Astrocyte of the cerebellum (primary cell): ENCODE data around the gene SANBR.

ENCODE experiments used
- DNase-seq: peaks from one replicate; pipeline ENCODE4 v3.0.0-alpha.2; 2011; ENCODE audit warnings: low read depth
- H3K4me3 ChIP-seq: 2 replicates; pipeline ENCODE4 v1.5.1; 2011; ENCODE audit warnings: mild to moderate bottlenecking, low read depth, low read length, moderate library complexity
- CTCF ChIP-seq: IDR thresholded peaks from 2 replicates; pipeline ENCODE4 v1.5.1; 2012; ENCODE audit warnings: low read length, low read depth, moderate library complexity, mild to moderate bottlenecking; ENCODE audit errors: missing control alignments
- in situ Hi-C: cut with HindIII; loops from 2 replicates; pipeline ENCODE4 v1.10.0; 2017; ENCODE audit warnings: low sequenced_read_pairs

Gene SANBR

GRCh38 chr2:61044636-61045035 is 21.0 kb upstream of the SANBR start:
- no peak for DNase-seq
- in situ Hi-C loops = no loop called here
- no peak for TF ChIP-seq CTCF
- no peak overlapping the region for H3K4me3 ChIP-seq

- in situ Hi-C loops = no loop called here
- no peak for TF ChIP-seq CTCF
- no peak overlapping the region for H3K4me3 ChIP-seq
Measured at GRCh38 chr2:61045226-61045625, 20.4 kb upstream of the SANBR start.

GRCh38 chr2:61045999-61046398 is 19.7 kb upstream of the SANBR start:
- DNase-seq = no peak
- no peak overlapping the region for H3K4me3 ChIP-seq

More at GRCh38 chr2:61045226-61045625, 20.4 kb upstream of the SANBR start:
- no peak for DNase-seq

GRCh38 chr2:61055557-61055956 is 10.1 kb upstream of the SANBR start:
- no peak overlapping the region for H3K4me3 ChIP-seq
- no peak for TF ChIP-seq CTCF
- in situ Hi-C loops = no loop called here
- DNase-seq = no peak

More at GRCh38 chr2:61045999-61046398, 19.7 kb upstream of the SANBR start:
- in situ Hi-C loops = no loop called here
- no peak for TF ChIP-seq CTCF

GRCh38 chr2:61057562-61057961 is 8.1 kb upstream of the SANBR start:
- no peak for DNase-seq
- H3K4me3 ChIP-seq = no peak overlapping the region
- TF ChIP-seq CTCF = no peak
- in situ Hi-C loops = no loop called here

- in situ Hi-C loops = no loop called here
- TF ChIP-seq CTCF = no peak
- DNase-seq = no peak
- H3K4me3 ChIP-seq = no peak overlapping the region
Measured at GRCh38 chr2:61059382-61059781, 6.3 kb upstream of the SANBR start.

- in situ Hi-C loops = no loop called here
- no peak for DNase-seq
- no peak for TF ChIP-seq CTCF
- H3K4me3 ChIP-seq = no peak overlapping the region
Measured at GRCh38 chr2:61074100-61074499, 8.4 kb downstream of the SANBR start.
